NB4 (cell line): ENCODE data around the gene CD300E.

Experiments used
- POLR2A ChIP-seq: IDR thresholded peaks from 2 replicates; pipeline ENCODE4 v1.6.1; 2011; ENCODE audit warnings: mild to moderate bottlenecking; ENCODE audit not compliant: insufficient read length; ENCODE audit errors: extremely low read depth
- TF ChIP-seq, protein P1 (sequence below): IDR thresholded peaks from one replicate; pipeline ENCODE4 v1.5.1; 2012; ENCODE audit warnings: low read depth, low read length
- TF ChIP-seq, protein P2 (sequence below): IDR thresholded peaks from 2 replicates; pipeline ENCODE4 v1.6.1; 2011; ENCODE audit warnings: low read depth, low read length

DNA sequence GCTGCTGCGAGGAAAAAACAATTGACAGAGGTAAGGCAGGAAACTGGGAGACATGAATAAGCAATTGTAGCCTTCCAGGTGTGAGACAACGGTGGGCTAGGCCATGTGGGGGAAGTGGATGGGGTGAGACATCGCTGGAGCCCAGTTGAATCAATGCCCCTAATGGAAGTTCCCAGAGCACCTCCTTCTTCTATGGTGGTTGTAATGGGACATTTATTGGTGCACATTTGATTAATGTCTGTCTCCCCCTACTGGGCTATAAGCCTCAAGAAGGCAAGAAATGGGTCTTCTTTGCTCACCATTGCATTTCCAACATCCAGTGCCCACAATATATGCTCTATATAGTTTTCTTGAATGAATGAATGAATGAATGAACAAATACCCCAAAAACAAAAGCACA is 22.7 kb upstream of the CD300E start:
- no peak for TF ChIP-seq POLR2A
- TF ChIP-seq, protein P1, sequence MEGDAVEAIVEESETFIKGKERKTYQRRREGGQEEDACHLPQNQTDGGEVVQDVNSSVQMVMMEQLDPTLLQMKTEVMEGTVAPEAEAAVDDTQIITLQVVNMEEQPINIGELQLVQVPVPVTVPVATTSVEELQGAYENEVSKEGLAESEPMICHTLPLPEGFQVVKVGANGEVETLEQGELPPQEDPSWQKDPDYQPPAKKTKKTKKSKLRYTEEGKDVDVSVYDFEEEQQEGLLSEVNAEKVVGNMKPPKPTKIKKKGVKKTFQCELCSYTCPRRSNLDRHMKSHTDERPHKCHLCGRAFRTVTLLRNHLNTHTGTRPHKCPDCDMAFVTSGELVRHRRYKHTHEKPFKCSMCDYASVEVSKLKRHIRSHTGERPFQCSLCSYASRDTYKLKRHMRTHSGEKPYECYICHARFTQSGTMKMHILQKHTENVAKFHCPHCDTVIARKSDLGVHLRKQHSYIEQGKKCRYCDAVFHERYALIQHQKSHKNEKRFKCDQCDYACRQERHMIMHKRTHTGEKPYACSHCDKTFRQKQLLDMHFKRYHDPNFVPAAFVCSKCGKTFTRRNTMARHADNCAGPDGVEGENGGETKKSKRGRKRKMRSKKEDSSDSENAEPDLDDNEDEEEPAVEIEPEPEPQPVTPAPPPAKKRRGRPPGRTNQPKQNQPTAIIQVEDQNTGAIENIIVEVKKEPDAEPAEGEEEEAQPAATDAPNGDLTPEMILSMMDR: peak; percentile 72
- TF ChIP-seq, protein P2, sequence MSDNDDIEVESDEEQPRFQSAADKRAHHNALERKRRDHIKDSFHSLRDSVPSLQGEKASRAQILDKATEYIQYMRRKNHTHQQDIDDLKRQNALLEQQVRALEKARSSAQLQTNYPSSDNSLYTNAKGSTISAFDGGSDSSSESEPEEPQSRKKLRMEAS: no peak
